Fibroblast of the aortic adventitia (primary cell): ENCODE data around the gene BCL2L12. TPM values are rescaled to one million over a fixed set of nuclear protein-coding genes. Genes with fewer than 3 reads are reported as not detected.

Source experiments
- DNase-seq: peaks from one replicate; pipeline ENCODE4 v3.0.0-alpha.2; 2010; ENCODE audit warnings: low read depth
- H3K4me3 ChIP-seq: 2 replicates; pipeline ENCODE4 v1.5.1; 2011; ENCODE audit warnings: low read depth, mild to moderate bottlenecking, control low read depth, low read length, moderate library complexity
- CTCF ChIP-seq: IDR thresholded peaks from 2 replicates; pipeline ENCODE4 v1.5.1; 2011; ENCODE audit warnings: mild to moderate bottlenecking, low read length, control low read depth, inconsistent platforms; ENCODE audit not compliant: insufficient read depth
- total RNA-seq: library from RNA; depleted of rRNA; stranded (reverse); fragments of >200 nt; gene quantifications from 2 replicates; pipeline ENCODE4 v1.2.3, GENCODE V29; 2012; ENCODE audit warnings: low replicate concordance

Gene BCL2L12
- total RNA-seq, 1 donor, result 6.1 TPM

GRCh38 chr19:49637821-49638738 is 27.7 kb upstream of the BCL2L12 start:
- H3K4me3 ChIP-seq, result peak overlapping the region; percentile 83
- TF ChIP-seq CTCF, result no peak
- peak; percentile 81 for DNase-seq

- no peak for TF ChIP-seq CTCF
- H3K4me3 ChIP-seq, result peak overlapping the region; percentile 83
- no peak for DNase-seq
Observed at GRCh38 chr19:49639401-49640112, 26.2 kb upstream of the BCL2L12 start.

GRCh38 chr19:49640113-49640898 is 25.4 kb upstream of the BCL2L12 start, which contains the start of gene RRAS:
TSS of gene RRAS (minus strand) at chr19:49640143. CDS start at chr19:49640098, 45 bp downstream.
- peak within 1 kb of the TSS; percentile 83 for H3K4me3 ChIP-seq
- peak; percentile 100 for DNase-seq
- no peak for TF ChIP-seq CTCF

GRCh38 chr19:49641688-49642491 is 23.8 kb upstream of the BCL2L12 start, which contains the start of gene SCAF1:
TSS of gene SCAF1 (plus strand) at chr19:49642209. CDS start at chr19:49645027, 2,818 bp downstream.
- H3K4me3 ChIP-seq, result peak within 1 kb of the TSS; percentile 98
- TF ChIP-seq CTCF, result no peak
- DNase-seq, result peak; percentile 99

- peak overlapping the region; percentile 98 for H3K4me3 ChIP-seq
- DNase-seq, result no peak
- TF ChIP-seq CTCF, result no peak
Observed at GRCh38 chr19:49642492-49643035, 23.2 kb upstream of the BCL2L12 start.
